Measurements from ENCODE around the gene CALD1.

The CALD1 gene, protein sequence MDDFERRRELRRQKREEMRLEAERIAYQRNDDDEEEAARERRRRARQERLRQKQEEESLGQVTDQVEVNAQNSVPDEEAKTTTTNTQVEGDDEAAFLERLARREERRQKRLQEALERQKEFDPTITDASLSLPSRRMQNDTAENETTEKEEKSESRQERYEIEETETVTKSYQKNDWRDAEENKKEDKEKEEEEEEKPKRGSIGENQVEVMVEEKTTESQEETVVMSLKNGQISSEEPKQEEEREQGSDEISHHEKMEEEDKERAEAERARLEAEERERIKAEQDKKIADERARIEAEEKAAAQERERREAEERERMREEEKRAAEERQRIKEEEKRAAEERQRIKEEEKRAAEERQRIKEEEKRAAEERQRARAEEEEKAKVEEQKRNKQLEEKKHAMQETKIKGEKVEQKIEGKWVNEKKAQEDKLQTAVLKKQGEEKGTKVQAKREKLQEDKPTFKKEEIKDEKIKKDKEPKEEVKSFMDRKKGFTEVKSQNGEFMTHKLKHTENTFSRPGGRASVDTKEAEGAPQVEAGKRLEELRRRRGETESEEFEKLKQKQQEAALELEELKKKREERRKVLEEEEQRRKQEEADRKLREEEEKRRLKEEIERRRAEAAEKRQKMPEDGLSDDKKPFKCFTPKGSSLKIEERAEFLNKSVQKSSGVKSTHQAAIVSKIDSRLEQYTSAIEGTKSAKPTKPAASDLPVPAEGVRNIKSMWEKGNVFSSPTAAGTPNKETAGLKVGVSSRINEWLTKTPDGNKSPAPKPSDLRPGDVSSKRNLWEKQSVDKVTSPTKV

DNA sequence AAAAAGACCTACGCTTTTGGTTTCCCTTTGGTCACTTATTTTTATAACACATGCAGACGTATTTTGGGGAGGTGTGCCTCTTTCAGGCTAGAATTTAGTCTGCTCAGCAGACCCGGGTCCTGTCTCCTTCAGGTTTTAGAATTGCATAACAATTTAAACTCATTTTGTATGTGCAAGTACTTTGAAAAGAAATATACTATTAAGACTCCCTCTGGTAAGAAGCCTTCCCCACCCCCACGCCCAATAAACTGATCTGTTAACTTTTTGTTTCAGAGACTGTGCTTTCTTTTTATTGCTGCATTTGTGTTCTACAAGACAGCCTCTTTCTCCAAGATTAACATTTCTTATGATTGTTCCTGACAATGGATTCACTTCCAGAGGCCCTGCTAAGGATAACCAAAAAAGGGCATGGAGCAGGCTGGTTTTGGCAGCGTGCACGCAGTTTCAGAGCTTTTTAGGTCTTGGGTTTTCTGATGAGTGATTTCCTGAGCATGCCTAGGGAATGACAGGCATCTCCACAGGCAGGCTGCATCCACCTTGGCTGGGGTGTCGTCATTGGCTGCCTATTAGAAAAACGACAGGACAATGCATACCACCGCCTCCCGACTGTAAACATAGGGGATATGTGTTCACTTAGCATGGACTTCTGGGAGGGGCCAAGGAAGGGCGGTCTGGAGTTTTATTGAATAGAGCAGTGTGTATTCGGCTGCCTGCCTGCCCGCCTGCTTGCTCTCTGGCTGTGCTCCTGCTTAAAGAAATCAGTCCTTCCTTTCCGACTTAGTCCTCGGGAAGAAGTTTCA is at the start of gene CALD1:
Gene CALD1 (plus strand): TSS at position 694 of the 800 bp plus-strand sequence. CDS start 88,100 bp downstream, outside the sequence.
- DNase-seq, result peak in 6 of 14 donors; percentile 2 to 79 (median 16)

DNA sequence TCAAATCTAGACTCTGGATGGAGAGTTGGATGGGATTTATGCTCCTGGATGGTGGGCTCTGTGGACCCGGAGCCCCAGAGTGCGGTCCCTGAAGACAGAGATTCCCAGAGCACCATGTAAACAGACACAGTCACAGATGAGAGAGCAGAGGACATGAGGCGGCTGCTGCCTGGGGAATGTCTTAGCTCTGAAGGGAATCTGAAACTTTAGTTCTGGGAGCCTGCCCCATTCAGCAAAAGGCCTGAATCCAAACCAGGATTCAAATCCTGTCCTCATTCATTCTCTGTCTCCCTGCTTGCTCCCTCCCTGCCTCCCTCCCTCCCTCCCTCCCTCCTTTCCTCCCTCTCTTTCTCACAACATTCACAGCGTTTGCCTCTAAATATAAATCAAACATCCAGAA is 49.5 kb upstream of the CALD1 start:
- no peak for DNase-seq

DNA sequence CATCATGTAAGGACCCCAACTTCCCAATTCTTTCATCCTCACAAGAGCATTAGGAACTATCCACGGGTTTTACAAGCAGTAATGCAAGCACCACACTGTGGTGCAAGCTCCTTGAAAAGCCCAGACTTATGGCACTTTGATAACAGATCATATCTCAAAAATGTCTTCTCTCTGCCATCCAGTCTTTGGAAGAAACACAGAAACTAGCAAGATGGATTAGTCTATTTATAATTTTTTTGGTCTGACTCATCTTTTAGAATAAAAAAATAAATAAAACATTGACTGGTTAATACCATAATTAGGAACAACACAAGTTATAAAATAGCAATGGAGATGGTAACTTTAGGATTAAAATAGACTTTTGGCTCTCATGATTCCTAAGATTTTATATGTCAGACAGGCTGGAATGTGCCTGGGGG is 49.0 kb upstream of the CALD1 start:
- DNase-seq, result no peak

DNA sequence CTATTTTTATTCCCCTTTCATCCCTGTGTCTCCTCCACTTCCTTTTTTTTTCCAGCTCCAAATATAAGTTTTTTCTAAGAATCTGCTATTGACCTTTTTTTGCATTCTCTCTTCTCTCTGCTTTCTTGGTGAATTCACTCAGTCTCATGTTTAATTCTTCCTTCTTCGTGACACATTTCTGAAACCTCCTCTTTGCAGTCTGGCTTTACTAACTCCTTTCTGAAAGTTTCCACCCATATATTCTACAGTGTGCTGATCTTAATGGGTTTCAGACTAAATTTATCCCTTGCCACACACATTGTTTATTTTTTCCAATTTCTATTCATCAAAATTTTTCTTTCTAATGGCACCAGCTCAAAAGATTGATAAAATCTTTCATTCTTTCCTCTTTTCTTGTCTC is 47.8 kb upstream of the CALD1 start:
- no peak for DNase-seq

DNA sequence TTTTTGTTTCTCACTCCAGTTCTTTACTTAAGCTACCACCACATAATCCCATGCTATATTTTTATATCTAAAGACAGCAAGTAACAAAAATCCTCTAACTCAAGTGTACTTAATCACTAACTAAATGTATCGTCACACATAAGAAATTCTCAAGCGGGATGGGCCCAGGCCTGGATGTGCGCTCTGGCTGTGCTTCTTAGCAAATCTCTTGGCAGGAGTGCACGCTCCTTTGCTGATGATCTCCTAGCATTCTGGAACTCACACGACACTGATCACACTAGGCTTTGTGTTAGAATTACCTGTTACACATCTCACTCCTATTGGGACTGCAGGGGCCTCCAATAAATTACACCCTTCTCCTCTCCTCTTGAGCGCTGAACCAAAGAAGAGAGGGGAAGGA is 46.7 kb upstream of the CALD1 start:
- DNase-seq, result no peak

DNA sequence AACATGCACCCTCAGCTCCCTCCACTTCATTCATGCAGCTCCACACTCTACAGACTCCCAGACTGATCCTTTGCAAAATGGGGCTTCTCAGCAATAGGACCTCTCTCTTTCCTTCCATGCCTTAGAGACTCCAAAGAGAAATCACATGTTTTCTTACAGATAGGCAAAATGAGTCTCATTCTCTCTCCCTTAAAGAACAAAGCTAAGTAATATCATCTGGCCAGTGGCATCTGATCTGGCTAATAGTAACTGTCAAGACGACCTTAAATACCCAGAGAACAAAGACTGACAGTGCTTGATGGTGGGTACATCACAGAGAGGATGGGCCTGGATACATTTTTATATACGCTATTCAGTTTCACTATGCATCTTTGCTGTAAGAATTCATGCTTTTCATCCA is 43.1 kb upstream of the CALD1 start:
- no peak for DNase-seq

DNA sequence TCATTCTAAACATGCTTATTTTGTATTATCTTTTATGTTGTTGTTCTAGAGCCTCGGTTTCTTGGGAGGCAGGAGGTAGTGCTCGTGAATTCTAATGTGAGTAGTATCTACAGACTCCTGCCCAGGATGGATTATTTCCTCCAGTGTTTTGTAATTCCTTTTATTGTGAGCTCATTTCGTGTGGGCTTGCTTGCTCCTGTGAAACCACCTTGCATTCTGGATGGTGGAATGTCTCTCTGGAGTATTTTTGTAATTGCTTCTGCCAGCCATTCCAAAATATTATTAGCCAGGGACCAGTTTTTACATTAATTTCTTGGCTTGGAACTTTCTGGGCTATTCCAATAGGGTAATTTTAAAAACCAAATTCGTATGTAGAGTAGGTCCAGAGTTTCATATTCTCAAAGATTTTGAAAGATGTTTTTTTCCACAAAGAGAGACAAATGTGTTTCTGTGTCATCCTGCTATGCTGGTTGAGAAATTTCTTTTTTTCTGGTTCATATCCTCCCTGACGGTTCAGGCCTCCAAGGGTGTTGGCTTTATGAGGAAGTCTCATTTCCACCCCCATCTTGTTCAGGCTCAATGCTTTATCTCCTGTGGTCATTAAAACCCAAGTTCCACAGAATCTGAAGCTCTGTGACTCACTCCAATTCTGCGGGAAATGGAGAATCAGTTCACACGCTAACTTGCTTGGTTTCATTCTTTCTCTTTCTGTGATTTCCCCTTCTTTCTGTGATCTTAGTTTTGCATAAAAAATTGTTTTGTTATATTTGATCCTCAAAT is 41.7 kb upstream of the CALD1 start:
- no peak for DNase-seq

DNA sequence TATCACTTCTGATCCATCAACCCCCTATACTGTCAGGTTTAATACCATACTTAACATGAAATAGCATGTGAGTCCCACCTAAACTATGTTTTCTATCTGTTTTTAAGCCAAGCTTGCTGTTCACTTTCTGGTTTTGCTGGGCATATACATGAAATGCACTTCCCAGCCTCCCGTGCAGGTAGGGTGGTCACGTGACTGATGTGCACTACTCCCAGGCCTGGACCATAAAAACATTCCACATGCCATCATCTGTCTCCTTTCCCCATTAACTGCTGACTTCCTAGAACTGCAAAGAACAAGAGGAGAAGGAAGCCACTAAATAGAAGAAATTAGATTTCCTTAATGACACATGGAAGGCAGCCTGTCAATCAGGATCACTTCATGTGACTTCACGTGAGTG is 40.1 kb upstream of the CALD1 start:
- no peak for DNase-seq

DNA sequence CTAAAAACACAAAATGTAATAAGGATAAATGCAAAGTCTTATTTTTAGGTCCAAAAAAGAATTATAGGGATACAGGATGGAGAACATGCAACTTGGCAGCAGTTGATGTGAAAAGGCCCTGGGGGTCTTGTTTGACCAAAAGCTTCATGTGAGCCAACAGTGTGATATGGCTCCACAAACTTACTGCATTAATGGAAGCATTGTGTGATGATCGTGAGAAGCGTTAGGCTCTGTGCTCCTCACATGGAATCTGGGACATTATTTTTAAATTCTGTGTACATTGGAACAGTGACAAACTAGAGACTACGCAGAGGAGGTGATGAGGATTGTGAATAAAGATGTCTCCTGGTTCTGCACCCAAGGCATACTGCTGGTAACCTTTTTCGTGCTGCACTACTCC is 39.1 kb upstream of the CALD1 start:
- no peak for DNase-seq

DNA sequence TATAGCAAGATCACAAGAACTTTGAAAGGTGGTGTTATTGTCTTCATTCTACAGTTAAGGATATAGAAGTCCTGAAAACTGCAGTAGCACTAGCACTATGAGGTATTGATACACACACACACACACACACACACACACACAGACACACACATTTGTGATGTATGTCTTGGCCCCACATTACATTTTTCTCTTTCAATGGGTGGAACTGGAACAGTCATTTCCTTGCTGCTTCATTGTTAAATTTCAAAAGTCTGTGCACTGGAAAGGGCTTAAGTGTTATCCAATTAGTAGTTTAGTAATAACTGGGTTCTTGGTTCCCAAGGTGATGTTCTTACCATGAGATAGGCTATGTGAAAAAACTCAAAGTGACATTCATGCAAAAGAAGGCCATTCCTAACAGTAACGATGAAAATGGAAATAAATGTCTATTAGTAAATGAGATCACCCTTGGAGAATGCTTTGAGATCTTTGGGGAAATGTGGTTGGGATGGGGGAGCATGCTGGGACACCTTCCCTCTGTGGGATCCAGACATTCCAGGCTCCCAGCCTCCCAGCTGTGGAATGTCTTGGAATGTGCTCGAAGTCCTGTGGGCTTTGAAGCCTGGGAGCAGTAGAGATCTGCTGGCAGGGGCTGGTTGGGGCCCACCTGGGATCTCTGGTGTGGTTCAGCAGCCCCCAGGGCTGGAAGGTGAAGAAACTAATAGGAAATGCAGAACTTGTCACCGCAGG is 37.4 kb upstream of the CALD1 start:
- DNase-seq, result no peak

DNA sequence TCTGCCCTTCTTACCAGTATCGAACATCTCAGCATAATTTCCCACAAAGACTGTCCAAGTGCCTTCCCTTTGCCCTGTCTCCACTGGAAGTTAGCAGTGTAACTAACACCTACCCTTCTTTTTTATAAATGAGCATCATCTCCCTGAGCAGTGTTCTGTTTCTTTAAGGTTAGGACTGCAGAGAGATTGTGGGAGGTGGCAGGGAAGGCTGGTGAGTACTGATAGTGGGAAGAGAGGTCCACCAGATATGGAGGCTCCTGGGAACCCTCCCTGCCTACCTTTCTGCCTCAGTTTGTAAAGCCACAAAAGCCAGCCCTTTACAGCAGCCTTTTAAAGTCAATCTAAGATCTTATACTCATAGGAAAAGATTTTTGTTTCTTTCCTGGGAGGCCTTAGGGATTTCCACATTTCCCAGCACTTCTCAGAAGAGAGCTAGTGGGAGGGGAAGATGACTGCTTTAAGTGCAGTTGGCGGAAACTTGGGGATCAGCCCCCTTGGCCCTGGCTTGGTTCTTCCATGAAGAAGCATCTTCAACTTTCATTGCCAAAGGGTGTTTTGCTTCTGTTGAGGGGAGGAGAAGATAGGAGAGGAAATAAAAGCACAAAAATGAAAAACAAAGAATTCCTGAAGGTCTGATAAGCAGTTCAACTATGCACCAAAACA is 36.6 kb upstream of the CALD1 start:
- DNase-seq, result no peak

DNA sequence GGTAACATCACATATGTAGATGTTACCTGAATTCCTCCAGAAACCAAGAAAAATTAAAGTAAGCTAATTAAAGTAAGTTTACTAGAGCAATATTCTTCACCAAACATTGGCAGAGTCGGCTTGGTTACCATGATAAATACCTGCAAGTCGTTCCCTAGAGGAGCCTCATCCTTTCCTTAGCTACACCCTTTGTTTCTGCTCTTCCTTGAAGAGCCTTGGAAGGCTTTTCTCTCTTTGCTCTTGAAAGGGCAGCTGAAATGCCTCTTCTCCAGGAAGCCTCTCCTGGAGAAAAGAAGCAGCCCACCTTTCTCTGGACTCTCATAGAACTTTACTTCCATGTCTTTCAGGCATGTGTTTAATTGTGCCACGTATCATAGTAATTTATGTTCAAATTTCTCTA is 34.9 kb upstream of the CALD1 start:
- no peak for DNase-seq

DNA sequence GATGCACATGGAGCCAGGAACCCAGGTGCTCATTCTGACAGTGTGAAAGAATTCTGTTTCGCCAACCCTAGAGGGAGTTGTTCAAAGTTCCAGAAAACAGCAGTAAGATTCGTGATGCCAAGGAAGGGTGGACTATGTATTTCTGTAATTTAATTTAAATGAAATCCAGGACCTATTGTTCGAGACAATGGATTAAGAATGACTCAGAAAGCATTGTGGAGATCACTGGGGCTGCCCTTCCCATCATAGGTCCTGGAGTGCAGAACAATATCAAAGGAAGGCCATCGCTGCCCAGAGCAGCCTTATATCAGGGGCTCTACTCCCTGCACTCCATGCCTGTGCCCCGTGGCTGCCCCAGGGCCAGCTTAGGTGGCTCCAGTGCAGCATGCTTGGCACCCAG is 32.1 kb upstream of the CALD1 start:
- no peak for DNase-seq

DNA sequence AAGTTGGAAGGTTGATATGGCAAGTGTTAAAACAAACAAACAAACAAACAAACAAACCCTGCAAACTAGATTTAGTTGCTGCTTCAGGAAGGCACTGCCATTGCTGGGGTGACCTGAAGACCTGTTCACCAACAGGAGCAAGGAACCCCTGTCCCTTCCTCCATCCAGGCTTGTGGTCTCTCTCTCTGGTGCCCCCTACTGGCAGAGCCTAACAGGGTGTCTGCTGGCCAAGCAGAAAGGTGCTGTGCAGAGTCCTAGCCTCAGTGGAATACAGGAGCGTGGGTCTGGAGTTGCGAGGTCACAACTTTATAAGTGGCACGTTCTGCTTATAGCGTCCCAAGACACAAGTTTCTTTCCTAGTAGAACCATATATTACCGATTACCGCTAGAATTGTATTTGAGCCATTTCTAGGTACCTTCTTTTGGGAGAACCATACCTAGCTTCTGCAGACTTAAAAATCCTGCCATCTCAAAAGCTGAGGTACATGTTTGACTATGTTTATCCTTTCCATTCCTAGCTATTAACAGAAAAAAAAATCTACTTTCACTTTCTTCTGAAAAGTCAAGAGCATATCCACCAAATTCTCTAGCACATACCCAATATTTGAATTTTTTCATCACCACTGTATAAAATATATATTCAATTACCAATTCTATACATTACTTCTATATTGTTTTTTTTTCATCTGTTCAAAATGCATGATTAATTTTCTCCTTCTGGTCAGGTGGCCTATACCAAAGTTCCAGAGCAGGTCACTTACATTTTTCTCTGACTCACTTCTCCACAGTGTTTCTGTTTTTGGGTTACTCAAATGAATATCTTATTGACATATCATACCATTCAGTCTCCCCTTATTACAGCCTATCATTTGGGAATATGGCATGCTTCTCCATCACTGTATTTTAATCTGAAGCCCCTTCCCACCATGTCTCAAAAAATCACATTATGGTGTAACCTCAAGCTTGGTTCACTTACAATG is 29.1 kb upstream of the CALD1 start:
- DNase-seq, result peak in 7 of 14 donors; percentile 2 to 51 (median 19)

DNA sequence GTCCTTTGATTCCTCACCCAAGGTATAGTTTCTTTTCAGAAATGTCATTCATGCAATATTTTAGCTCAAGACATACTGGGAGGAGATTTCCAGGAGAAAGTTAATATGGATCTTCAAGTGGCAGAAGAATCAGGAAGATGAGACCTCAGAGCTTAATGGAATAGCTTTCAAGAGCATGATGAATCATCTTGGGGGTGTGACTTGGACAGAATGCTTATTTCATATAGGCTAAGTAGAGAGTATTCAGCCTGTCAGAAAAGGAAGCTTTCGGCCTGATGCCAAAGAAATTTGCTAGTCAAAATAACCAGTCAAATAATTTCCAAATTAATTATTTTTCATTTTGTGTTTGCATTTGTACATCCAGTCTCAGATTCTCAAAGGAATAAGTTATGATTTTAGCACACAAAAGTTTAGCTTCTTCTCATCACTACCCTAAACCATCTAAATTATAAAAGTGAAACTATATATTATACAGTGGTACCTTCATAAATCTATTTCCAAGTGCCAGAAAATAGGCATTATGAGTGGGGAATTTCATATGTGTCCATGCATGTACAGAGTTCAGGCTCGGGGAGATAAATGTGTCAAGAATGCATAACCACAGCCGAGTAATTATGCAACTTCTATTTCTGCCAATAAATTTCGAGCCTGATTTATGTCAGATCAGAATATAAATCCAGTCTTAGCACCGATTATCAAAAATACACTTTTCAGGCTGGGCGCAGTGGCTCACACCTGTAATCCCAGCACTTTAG is 27.3 kb upstream of the CALD1 start:
- DNase-seq, result no peak

DNA sequence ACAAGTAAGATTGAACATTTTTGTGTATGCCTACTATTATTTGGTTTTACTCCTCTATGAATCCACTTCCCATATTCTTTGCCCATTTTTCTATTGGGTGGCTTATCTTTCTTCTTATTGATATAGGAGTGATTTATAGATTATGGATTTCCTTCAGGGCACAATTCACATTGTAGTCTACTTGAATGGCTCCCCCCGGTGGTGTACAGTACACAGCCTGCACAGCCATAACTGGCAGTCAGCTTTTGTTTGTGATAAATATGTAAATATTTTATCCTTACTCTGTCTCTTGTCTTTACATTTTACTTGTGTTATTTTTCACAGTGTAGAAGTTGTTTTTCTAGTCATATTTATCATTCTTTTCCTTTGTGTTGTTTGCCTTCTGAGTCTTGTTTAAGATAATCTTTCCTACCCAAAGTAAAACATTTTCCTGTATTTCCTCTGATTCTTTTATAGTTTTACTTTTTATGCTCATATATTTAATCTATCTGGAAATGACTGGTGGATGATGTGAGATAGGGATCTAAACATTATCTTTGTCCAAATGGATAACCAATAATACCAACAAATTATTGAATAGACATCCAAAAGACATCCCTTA is 23.9 kb upstream of the CALD1 start:
- DNase-seq, result peak in 1 of 14 donors; percentile 3

DNA sequence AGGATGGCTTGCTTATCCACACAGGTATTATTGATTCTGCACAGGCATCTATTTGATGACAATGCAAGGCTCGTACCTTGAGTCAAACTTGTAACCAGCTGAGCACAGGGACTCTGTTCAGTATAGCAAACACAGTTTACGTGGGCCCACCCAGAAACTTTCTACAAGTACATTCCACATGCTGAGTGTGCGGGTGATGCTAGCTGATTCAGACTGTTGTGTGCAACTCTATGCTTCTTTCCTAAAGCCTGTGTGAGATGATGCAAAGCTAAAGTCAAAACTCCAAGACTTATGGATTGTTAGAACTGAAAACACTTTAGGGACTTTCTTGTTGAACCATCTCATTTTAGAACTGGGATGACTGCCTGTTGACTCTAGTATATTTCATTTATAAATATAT is 21.5 kb upstream of the CALD1 start:
- DNase-seq, result no peak

DNA sequence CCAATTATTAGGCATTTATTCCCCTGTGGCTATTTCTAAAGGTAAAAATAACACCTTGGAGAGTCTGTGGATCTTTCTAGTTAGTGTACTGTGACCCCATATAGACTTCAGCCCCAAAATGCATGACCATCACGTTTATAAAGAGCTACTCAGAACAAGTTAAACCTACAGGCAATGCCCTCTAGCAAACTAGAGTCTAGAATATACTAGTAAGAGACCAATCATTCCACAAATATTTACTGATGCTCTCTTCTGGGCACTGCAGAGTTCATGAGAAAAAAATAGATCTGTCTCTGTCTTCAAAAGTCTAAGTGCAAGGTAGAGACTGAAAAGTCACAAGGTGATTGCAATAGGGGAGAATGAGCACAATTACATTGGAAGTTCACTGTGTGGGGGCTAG is 20.5 kb upstream of the CALD1 start:
- DNase-seq, result no peak

Measured in C1 segment of cervical spinal cord (tissue), 14 donors.